ENCODE results near the gene SLC25A19. TPM values are rescaled to one million over a fixed set of nuclear protein-coding genes. Genes with fewer than 3 reads are reported as not detected.
A peak's percentile ranks its signal among the peaks of the same experiment; 100 is the strongest.

SLC25A19 gene
- total and polyA plus RNA-seq, 9 of the 15 experiments (the other 6 are each of a cell fraction or from before 2014, with no cell fraction given), result 33.4 to 76.6 (median 55.3) TPM

- TF ChIP-seq PCBP2 (IDR thresholded peaks at IDR 0.05; ENCODE audit: low read depth, low read length, poor library complexity, severe bottlenecking), result no peak
- no peak for TF ChIP-seq CSDE1 (IDR thresholded peaks at IDR 0.05)
- TF ChIP-seq CUX1 (CRISPR knock-in tag; IDR thresholded peaks at IDR 0.05), result no peak
- TF ChIP-seq NUFIP1 (IDR thresholded peaks at IDR 0.05; ENCODE audit: partially characterized antibody), result no peak
- no peak for TF ChIP-seq SIRT6 (IDR thresholded peaks at IDR 0.05; ENCODE audit: low read depth, low read length)
- TF ChIP-seq SIX5 (IDR thresholded peaks at IDR 0.05; ENCODE audit: borderline replicate concordance in 1 of 2, insufficient read depth in 1 of 2, low read depth in 1 of 2, low read length in 2 of 2), result no peak
- no peak for TF ChIP-seq MTA1 (IDR thresholded peaks at IDR 0.05; ENCODE audit: borderline replicate concordance)
- TF ChIP-seq POLR3A (IDR thresholded peaks at IDR 0.05; ENCODE audit: borderline replicate concordance, extremely low read depth, insufficient read depth, insufficient read length), result no peak
- TF ChIP-seq ZNF282 (CRISPR knock-in tag; IDR thresholded peaks at IDR 0.05), result no peak
- TF ChIP-seq ZNF316 (IDR thresholded peaks at IDR 0.05), result no peak
- TF ChIP-seq ZBED1 (IDR thresholded peaks at IDR 0.05), result no peak
- TF ChIP-seq E2F1 (CRISPR knock-in tag; IDR thresholded peaks at IDR 0.05), result no peak
- no peak for TF ChIP-seq POLR2AphosphoS2 (IDR thresholded peaks at IDR 0.05; ENCODE audit: low read length)
- no peak for TF ChIP-seq TFE3 (CRISPR knock-in tag; IDR thresholded peaks at IDR 0.05)
- TF ChIP-seq ZNF644 (tag; IDR thresholded peaks at IDR 0.05; ENCODE audit: low read depth), result peak; percentile 69
- no peak for TF ChIP-seq XRCC5 (IDR thresholded peaks at IDR 0.05; ENCODE audit: low read depth, low read length)
- 0 out of 2 replicates have a peak, but pooled peaks have one; percentile 6 for TF ChIP-seq SUPT5H (IDR thresholded peaks at IDR 0.05)
- TF ChIP-seq ZNF445 (CRISPR knock-in tag; IDR thresholded peaks at IDR 0.05; ENCODE audit: low read depth), result no peak
- no peak for TF ChIP-seq MECOM (CRISPR knock-in tag; IDR thresholded peaks at IDR 0.05)
- TF ChIP-seq CREB3 (tag; conservative IDR thresholded peaks at IDR 0.05; ENCODE audit: low read depth), result no peak
Measured at GRCh38 chr17:75270966-75271232, 18.3 kb downstream of the SLC25A19 start, which contains the start of gene MIF4GD (continued).
